ENCODE data around the gene SMIM17.
"Not testable (repeated sequence)": the region's sequence is repeated elsewhere in the genome, so short reads cannot be mapped to it uniquely, and the experiment has no call there.

The SMIM17 gene

DNA sequence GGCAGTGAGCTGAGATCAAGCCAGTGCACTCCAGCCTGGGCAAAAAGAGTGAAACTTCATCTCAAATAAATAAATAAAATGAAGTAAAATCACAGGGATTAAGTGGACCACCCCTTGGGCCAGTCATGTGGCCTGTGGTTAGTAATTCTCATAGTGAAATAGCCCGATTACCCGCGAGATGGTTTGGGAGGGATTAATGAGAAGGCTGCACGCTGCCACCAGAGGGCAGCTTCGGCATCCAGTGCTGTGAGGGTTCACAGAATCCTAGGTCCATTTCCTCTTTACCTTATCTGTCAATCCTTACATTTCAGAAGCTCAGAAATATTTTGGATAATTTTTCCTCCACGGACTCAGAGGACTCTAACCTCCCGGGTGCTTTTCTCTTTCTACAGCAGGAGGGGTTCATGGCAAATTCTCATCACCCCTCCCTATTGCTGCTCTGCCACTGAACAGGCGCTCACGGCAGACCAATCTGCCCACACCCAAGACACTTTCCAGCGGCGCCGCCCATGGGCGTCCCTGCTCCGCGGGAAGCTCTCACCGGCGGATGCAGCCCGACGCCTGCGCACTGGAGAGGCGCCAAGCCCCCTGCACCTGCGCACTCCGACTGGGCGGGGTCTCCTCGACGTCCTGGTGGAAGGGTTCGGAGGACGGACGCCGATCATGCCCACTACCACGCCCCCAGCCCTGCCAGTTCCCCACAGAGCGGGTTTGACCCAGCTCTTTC, 17.6 kb downstream of the SMIM17 start:
- DNase-seq = no peak

DNA sequence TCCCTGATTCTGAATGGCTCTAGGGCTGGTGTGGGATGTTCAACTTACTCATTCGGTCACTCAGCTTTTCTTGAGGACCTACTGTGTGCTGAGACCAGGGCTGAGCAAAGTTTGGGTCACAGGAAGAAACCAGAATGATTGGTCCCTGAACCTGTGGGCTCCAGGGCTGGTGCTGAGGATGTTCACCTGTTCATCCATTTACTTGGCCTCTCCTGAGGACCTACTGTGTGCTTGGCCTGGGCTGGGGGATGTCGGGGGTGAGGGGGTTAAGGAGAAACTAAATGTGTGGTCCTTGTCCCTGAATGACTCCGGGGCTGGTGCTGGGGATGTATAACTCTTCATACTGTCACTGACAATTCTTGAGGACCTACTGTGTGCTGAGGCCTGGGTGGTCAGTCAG, 18.3 kb downstream of the SMIM17 start:
- DNase-seq = no peak

DNA sequence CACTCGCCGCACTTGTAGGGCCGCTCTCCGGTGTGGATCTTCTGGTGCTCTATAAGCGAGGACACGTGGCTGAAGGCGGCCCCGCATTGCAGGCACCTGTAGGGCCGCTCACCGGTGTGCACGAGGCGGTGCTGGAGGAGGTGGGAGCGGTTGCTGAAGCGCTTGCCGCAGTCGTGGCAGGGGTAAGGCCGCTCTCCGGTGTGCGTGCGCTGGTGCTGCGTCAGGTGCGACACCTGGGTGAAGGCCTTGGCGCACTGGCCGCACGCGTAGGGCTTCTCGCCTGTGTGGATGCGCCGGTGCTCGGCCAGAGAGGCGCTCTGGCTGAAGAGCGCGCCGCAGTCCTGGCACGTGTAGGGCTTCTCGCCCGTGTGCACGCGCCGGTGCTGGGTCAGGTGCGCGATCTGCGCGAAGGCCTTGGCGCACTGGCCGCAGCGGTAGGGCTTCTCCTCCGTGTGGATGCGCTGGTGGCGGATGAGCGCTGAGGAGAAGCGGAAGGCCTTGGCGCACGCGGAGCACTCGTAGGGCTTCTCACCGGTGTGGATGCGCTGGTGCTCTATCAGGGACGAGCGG, 21.1 kb downstream of the SMIM17 start:
- DNase-seq = no peak

DNA sequence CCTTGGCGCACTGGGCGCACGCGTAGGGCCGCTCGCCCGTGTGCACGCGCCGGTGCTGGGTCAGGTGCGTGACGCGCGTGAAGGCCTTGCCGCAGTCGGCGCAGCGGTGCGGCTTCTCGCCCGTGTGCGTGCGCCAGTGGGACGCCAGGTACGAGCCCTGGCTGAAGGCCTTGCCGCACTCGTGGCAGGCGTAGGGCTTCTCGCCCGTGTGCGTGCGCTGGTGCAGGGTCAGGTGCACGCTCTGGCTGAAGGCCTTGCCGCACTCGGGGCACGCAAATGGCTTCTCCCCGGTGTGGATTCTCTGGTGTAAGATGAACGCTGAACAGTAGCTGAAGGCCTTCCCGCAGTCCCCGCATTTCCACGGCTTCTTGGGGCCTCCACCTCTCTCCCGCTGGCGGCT, 21.6 kb downstream of the SMIM17 start:
- DNase-seq = no peak

DNA sequence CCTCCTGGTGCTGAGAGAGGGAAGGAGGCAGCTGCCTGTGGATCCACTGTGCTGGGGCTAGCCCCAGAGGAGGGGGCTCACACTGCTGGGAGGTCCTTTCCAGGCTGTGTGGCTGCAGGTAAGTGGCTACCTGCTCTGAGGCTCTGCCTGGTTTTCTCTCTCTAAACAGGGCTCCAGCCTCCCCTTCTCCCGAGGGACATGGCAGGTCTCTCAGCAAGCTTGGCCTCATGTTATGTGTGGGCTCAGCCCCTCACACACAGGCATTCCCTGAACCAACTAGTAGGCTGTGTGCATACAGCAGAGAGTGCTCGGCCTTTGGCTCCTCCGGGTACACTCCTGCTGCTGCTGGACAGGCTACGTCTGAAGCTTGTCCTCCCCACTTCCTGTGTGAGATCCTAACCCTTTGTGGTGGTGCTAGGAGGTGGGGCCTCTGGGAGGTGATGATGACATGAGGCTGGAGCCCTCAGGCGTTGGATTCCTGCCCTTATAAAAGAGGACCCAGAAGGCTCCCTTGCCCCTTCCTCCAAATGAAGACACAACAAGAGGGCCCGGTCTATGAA, 24.4 kb downstream of the SMIM17 start:
- DNase-seq = no peak

DNA sequence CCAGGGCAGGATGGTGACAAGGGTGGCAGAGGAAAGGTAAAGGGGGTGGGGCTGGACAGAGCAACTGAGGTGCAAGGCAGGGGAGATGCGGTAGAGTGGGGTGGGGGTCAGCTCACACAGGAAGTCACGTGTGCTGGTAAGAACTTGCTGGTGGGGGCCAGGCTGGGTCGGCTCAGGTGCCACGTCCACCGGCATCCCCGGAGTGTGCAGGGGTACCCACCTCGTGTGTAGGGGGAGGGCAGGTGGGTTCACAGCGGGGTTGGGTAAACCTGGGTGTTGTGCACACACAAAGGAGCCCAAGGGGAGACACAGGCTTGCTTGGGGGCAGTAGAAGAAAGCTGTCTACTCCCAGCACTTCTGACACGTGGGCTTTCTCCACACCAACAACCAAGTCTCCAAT, 25.7 kb downstream of the SMIM17 start:
- no peak for DNase-seq

DNA sequence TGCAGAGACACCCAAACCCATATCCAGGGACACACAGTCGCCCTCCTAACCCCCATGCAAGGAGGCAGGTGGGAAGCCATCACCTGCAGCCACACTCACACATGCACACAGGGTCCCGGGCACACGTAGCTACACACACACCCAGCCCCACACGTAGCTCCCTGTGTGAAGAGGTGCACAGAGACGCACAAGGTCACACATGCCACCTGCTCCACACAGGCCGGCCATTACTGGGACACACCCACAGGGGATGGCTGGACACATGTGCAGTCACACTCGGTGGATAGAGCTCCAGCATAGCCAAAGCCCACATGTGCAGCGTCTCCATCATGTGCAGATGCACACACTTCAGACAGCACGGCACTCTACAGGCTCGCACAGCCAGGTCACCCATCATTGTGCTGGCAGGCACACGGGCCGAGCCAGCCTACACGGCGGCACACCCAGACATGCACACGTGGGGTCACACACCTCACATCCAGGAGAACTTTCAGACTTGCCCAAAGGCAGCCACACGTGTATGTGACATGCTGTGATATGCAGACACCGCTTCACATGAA, 27.5 kb downstream of the SMIM17 start:
- DNase-seq = no peak

DNA sequence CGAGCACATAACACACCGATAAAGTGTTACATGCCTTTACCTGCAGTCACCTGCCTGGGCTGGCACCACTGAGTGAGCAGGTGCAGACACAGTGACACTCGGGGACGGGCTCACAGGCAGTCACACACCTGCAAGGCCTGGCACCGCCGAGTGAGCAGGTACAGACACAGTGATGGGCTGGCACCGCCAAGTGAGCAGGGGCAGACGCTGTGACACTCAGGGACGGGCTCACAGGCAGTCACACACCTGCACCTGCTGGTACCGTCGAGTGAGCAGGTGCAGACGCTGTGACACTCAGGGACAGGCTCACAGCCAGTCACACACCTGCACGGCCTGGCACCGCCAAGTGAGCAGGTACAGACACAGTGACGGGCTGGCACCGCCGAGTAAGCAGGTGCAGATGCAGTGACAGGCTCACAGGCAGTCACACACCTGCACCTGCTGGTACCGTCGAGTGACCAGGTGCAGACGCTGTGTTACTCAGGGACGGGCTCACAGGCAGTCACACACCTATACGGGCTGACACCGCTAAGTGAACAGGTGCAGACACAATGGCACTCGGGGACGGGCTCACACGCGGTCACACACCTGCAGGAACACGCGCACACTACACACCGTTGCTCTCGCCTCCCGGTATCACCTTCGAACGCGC, 28.1 kb downstream of the SMIM17 start:
- no peak for DNase-seq

DNA sequence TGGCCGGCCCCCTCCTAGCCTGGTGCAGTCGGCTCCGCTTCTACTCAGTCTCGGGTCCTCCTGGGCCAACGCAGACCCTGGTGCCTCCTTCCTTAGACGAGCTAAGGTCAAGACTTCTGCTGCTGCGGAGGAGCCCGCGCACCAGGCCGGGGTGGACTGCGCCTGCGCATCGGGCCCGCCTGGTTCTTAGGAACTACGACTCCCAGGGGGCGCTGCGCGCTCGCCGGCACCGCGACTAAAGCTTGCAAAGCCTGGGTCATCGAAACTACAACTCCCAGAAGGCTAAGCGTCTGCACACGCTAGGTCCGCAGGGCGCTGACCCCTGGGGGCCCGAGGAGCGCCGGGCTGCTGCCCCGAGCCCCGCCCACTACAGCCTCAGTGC, 28.6 kb downstream of the SMIM17 start, which contains the start of gene ZNF835:
ZNF835 (minus strand) TSS at position 145 of the 382 bp plus-strand sequence. CDS start 6,559 bp downstream, outside the sequence.
- peak; percentile 63 for DNase-seq

DNA sequence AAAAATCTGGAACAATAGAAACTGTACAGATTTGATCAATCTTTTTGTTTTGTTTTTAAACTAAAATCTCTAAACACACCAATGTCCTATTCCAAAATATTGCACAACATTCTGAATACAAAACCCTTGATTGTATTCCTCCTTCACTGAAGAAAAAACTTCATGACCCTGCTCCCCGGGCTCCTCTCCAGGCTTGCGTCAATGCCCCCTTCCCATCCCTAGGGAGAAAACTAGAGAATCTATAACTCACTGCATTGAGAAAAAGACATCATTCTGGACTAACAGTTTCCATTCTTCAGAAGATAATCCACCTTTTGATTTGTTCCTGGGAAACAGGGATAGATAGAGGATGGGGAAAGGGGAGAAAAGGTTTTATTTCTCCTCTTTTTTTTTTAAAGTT, 29.7 kb downstream of the SMIM17 start:
- not testable (repeated sequence) for DNase-seq

DNA sequence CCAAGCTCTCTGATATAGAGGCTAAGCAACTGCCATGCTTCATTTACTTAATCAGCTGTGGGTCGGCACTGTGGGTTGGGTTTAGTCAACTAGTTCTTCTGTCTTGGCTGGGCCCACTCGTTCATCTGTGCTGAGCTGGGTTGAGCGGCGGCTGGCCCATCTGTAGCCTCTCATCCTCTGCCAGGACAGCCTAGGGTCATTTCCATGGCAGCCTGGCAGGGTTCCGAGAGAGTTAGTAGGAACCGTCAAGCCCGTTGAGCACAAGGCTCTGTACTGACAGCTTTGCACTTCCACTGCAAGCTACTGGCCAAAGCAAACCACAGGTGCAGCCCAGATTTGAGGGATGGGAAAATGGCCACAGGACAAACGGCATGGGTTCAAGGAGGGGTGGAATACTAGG, 35.2 kb downstream of the SMIM17 start:
- DNase-seq = no peak

DNA sequence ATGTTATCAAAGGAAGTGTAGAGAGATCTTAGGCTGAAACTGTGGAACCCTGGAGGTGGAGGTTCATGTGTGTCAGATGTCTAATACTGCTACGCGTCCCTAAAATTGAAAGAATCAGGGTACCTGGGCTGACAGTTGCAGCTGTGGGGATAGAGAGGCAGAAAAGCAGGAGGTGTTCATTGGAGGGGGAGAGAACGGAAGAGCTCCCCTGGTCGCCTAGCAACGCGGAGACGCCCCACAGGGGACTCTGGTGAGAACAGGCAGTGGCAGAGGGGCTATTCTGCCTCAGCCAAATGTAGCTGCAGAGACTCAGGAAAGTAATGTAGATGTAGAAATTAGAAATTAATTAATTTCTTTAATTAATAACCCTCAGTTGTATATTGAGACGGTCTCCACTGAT, 38.7 kb downstream of the SMIM17 start:
- no peak for DNase-seq

DNA sequence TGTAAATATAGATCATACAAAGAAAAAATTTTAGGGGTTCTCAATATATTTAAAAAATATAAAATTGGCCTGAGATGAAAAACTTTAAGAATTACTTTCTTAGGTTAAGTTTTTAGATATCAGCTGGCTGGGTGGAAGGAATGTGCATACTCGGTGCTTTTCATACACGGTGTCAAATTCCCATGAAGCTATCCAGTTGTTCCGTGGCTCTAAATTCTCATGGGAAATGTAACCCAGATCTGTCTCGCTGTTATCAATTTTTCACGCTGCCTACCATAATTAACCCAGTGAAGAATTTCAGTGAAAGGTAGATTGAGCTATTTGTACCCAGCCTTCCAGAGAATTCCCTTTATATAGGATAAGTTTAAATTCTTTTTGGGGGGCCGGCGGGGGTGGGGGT, 40.2 kb downstream of the SMIM17 start:
- no peak for DNase-seq

DNA sequence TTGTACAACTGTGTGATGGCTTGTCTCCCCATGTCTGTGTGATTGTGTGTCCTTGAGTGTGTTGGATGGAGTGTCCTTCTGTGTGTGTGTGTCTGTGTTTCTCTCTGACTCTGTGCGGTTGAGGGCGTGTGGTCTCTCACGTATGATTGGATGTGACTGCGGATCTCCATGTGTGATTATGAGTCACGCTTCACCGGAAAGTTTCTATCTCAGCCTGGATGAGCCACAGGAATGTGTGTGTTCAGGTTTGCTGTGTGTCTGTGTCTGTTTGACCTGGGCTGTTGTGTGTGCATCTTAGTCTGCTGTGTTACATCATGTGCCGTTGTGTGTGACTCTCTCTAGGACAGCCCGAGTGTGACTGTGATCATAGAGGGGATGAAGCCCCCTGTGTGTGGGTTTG, 44.1 kb downstream of the SMIM17 start:
- no peak for DNase-seq

DNA sequence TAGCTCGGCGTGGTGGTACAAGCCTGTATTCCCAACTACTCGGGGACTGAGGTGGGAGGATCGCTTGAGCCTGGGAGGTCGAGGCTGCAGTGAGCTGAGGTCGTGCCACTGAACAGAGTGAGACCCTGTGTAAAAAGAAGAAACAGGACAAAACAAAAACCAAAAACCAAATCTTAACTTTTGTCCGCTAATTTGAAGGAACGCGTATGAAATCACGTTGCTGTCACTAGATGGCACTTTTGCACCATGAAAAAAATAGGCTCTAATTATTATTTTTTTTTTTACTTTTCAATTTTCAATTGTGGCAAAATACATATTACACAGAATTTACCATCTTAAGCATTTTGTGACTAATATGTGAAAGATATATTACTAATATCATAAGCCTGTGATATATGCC, 46.2 kb downstream of the SMIM17 start:
- DNase-seq = no peak

DNA sequence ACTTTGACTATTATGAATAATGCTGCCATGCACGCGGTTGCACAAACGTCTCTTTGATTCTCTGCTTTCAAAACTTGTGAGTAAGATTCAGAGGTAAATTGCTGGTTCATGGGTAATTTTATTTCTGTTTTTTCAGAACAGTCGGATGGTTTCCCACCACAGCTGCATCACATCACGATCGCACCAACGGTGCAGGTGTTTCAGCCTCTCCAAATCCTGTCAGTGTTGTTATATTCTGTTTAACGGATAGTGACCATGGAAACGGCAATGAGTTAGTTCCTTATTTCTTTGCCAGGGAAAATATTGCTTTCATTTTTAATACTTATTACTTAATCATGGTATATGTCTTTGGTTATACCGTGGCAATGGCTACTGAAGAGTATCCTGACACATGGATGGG, 47.7 kb downstream of the SMIM17 start:
- DNase-seq = no peak

DNA sequence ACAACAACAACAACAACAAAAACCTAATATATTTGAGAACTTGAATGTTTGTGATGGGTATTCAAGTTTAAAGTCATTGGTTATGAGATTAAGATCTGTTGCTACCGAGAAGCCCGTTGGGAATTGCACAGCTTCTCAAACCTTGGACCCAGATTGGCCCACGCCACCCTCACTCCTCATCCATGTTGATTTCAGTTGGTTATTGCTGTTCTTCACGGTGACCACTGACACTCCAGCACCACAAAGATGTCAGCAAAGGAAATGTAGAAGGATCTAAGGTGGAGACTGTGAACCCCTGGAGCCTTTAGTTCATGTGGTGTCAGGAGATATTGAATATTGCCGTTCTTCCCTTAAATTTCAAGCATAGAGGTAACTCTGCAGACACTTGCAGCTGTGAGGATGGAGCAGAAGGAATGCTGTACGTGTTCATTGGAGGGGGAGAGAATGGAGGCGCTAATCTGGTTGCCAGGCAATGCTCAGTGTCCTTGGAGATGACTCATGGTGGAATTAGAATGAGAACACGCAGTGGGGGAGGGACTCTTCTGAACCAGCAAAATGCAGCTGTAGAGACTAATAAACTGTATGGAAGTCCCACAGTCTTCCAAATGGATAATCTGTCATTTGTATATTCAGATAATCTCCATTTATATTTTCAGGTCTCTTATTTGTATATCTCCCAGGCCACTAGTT, 49.4 kb downstream of the SMIM17 start:
- no peak for DNase-seq

DNA sequence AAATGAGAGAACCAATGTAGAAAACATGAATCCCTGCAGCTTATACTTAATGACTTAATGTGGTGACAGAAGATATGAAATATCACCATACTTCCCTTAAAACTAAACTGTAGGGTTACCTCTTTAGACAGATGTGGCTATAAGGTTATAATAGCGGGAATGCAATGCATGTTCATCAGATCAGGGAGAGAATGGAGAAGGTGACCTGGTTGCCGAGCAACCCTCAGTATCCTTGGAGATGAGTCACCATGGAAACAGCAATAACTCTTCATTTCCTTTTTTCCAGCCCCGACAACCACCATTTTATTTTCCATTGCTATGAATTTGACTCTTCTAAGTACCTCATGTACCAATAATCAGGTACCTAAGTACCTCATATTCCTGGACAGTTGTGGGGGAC, 56.6 kb downstream of the SMIM17 start:
- no peak for DNase-seq

DNA sequence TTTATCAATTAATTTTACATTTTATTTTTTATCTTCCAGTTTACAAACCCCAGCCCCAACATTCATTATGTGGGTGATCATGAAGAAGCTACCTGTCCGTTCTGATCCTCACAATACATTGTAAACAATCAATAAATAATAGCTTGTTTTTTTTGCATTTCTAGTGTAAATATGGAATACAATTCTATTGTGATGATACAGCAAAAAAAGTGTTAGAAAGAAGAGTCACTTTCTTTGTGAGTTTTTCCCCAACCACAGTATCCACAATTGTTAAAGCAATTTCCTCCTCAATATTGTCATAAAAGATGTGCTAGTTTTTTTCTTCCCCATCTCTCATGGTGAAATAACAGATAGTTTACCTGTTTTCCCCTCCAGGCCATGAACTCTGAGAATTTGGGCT, 58.9 kb downstream of the SMIM17 start:
- DNase-seq = no peak

DNA sequence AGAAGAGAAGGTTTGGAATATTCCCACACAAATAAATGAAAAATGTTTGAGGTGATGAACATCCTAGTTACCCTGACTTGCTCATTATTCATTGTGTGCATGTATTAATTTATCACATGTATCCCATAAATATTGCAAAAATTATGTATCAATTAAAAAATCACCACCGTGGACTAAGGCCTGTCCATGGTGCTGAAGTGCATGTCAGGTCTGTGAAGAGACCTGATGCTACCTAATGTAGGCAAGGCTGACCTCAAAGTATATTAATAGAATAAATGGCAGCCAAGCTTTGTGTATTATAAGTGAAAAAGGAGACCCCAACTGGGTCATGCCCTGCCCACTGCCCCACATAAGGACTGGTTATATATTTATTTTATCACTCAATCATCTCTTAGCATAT, 63.0 kb downstream of the SMIM17 start:
- DNase-seq = no peak
